GM18520 (cell line): ENCODE results near the gene BRI3BP.
"Not testable (repeated sequence)": the region's sequence is repeated elsewhere in the genome, so short reads cannot be mapped to it uniquely, and the experiment has no call there.

ENCODE experiments used
- ATAC-seq: cut with Tn5 transposase; IDR thresholded peaks from one replicate; pipeline ENCODE4 v1.9.1; 2021; ENCODE audit not compliant: unreplicated experiment

BRI3BP gene

GRCh38 chr12:125021096-125021495, 27.7 kb downstream of the BRI3BP start:
- ATAC-seq = no peak

- ATAC-seq = no peak
Measured at GRCh38 chr12:125021771-125022170, 28.3 kb downstream of the BRI3BP start.

GRCh38 chr12:125023065-125023464, 29.6 kb downstream of the BRI3BP start:
- ATAC-seq = no peak

GRCh38 chr12:125024949-125025563, 31.6 kb downstream of the BRI3BP start:
- ATAC-seq = no peak

- ATAC-seq = no peak
Measured at GRCh38 chr12:125025606-125026235, 32.3 kb downstream of the BRI3BP start.

GRCh38 chr12:125028106-125028505, 34.7 kb downstream of the BRI3BP start:
- no peak for ATAC-seq

- ATAC-seq = no peak
Measured at GRCh38 chr12:125029761-125030358, 36.4 kb downstream of the BRI3BP start.

GRCh38 chr12:125031471-125031870, 38.0 kb downstream of the BRI3BP start:
- not testable (repeated sequence) for ATAC-seq

- no peak for ATAC-seq
Measured at GRCh38 chr12:125032466-125033152, 39.2 kb downstream of the BRI3BP start.

- no peak for ATAC-seq
Measured at GRCh38 chr12:125033288-125033687, 39.8 kb downstream of the BRI3BP start.

- no peak for ATAC-seq
Measured at GRCh38 chr12:125038976-125039625, 45.7 kb downstream of the BRI3BP start.

GRCh38 chr12:125049093-125049458, 55.6 kb downstream of the BRI3BP start:
- ATAC-seq = no peak

- no peak for ATAC-seq
Measured at GRCh38 chr12:125050446-125050845, 57.0 kb downstream of the BRI3BP start.

- no peak for ATAC-seq
Measured at GRCh38 chr12:125050868-125051267, 57.4 kb downstream of the BRI3BP start.

GRCh38 chr12:125053821-125054220, 60.4 kb downstream of the BRI3BP start:
- no peak for ATAC-seq

GRCh38 chr12:125055591-125055990, 62.1 kb downstream of the BRI3BP start:
- ATAC-seq = no peak

- no peak for ATAC-seq
Measured at GRCh38 chr12:125056306-125056705, 62.9 kb downstream of the BRI3BP start.

- ATAC-seq = no peak
Measured at GRCh38 chr12:125057708-125058107, 64.3 kb downstream of the BRI3BP start.

GRCh38 chr12:125061229-125061628, 67.8 kb downstream of the BRI3BP start:
- no peak for ATAC-seq

GRCh38 chr12:125063522-125063921, 70.1 kb downstream of the BRI3BP start:
- not testable (repeated sequence) for ATAC-seq

- no peak for ATAC-seq
Measured at GRCh38 chr12:125064492-125064891, 71.0 kb downstream of the BRI3BP start.
